GM10266 (cell line): ENCODE data around the gene BPI.

Experiments
- DNase-seq: peaks from one replicate; pipeline ENCODE4 v3.0.0; 2012; ENCODE audit errors: extremely low spot score
- CTCF ChIP-seq: IDR thresholded peaks from 2 replicates; pipeline ENCODE4 v1.5.1; 2012; ENCODE audit warnings: mild to moderate bottlenecking, low read depth; ENCODE audit not compliant: control insufficient read depth, insufficient read depth; ENCODE audit errors: missing control alignments

Gene BPI

GRCh38 chr20:38305541-38305940 is 1.6 kb downstream of the BPI start:
- no peak for TF ChIP-seq CTCF
- no peak for DNase-seq

DNA sequence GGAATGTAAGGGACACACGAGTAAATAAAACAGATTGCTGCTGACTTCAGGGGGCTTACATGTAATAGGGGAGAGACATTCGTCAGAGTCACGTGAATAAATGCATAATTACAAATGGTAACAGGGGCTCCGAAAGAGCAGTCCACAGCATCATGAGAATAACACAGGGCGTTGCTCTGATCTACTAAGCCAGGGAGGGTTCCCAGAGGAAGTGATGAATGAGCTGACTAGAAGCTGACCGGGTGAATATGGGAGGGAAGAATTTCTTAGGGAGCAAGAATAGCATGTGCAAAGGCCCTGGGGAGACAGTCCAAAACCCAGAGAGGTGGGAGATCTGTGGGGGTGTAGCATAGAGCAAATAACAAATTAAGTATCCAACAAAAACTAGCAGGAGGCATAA is 2.4 kb downstream of the BPI start:
- no peak for DNase-seq
- no peak for TF ChIP-seq CTCF

DNA sequence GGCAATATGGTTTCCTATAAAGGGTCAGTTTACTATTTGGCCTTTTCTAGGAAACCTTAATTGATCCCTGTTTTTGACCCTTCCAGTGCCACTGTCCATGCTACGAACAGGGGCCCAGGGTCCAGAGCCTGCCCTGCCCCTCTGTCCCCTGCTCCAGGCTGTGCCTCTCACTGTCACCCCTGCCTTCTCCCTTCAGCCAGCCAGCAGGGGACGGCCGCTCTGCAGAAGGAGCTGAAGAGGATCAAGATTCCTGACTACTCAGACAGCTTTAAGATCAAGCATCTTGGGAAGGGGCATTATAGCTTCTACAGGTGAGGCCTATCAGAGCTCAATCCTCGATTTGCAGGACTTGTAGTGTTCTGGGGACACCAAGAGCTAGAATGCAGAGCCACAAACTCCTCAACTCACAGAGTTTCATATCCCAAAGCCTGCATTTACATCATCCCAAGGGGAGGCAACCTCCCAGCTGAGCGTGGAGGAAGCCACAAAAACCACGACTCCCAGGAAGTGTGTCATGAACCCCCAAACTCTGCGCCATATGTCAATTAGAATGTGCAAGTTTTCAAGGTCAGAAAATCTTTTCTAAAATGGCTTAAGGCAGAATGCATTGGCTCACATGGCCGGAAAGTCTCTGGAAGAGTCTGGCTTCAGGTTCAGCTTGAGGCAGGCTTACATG is 3.6 kb downstream of the BPI start:
- DNase-seq: no peak
- TF ChIP-seq CTCF: no peak

GRCh38 chr20:38308047-38308438 is 4.1 kb downstream of the BPI start:
- TF ChIP-seq CTCF: no peak
- DNase-seq: no peak

GRCh38 chr20:38308447-38308846 is 4.5 kb downstream of the BPI start:
- no peak for TF ChIP-seq CTCF
- DNase-seq: no peak

DNA sequence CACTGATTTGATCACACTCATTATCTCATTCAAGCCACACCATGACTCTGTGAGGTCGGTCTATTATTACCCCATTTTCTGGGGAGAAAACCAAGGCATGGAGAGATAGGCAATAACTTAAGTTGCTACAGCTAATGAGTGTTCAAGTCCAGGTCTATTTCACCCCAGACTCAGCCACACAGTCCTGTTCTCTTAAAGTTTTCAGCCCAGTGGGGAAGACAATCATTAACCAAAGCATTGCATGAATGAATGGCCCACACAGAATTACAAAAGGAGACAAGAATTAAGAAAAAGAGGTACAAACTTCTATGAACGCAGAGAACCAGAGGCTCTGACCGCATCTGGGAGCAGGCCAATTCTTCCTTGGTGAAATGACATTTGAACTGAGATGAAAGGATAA is 7.1 kb downstream of the BPI start:
- TF ChIP-seq CTCF: no peak
- no peak for DNase-seq

DNA sequence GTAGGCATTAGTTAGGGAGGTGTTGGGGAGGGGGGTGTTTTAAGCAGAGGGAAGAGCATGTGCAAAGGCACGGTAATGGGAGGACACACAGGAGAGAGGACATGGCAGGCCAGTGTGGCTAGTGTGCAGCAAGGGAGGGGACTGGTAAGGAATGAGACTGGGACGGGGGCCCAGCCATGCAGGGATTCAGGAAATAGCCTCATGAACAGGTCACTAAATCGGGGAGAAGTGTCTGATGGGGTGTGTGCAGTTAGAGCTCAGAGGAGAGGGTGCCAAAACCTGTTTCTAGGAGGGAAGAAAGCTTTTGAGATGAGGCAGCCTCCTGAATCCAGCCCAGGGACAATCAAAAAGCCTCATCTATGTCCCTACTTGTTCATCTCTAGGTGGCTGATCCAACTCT is 7.5 kb downstream of the BPI start:
- no peak for DNase-seq
- TF ChIP-seq CTCF: no peak
